SJCRH30 (cell line): ENCODE data around the gene MAN2A1. TPM values are rescaled to one million over a fixed set of nuclear protein-coding genes. Genes with fewer than 3 reads are reported as not detected.
"Not testable (repeated sequence)": the region's sequence is repeated elsewhere in the genome, so short reads cannot be mapped to it uniquely, and the experiment has no call there.

Source experiments
- DNase-seq, 2 experiments: peaks; one replicate each; pipeline ENCODE4 v3.0.0-alpha.2; 2015 to 2020
- H3K27ac ChIP-seq: fragments of 250-450 bp; sonication (Bioruptor Pico); 2 replicates; pipeline ENCODE4 v1.5.1; 2020; ENCODE audit warnings: mild to moderate bottlenecking, moderate library complexity
- H3K27me3 ChIP-seq: fragments of 250-450 bp; sonication (Bioruptor Pico); 2 replicates; pipeline ENCODE4 v1.5.1; 2020; ENCODE audit warnings: mild to moderate bottlenecking, moderate library complexity
- H3K36me3 ChIP-seq: fragments of 250-450 bp; sonication (Bioruptor Pico); 2 replicates; pipeline ENCODE4 v1.5.1; 2020; ENCODE audit warnings: mild to moderate bottlenecking, moderate library complexity
- H3K4me1 ChIP-seq: fragments of 250-450 bp; sonication (Bioruptor Pico); 2 replicates; pipeline ENCODE4 v1.5.1; 2020; ENCODE audit warnings: mild to moderate bottlenecking, moderate library complexity
- H3K4me3 ChIP-seq: fragments of 250-450 bp; sonication (Bioruptor Pico); 2 replicates; pipeline ENCODE4 v1.5.1; 2020; ENCODE audit warnings: mild to moderate bottlenecking, moderate library complexity
- H3K9me3 ChIP-seq: fragments of 250-450 bp; sonication (Bioruptor Pico); replicated peaks from 2 replicates; pipeline ENCODE4 v1.5.1; 2020; ENCODE audit warnings: mild to moderate bottlenecking, moderate library complexity
- total RNA-seq: library from RNA; depleted of rRNA; stranded (reverse); fragments of >200 nt; shearing (Covaris generic); gene quantifications from 2 replicates; pipeline ENCODE4 v1.2.3, GENCODE V29; 2014

Gene MAN2A1
- total RNA-seq, 1 experiment from 2014 or later: 45.8 TPM

DNA sequence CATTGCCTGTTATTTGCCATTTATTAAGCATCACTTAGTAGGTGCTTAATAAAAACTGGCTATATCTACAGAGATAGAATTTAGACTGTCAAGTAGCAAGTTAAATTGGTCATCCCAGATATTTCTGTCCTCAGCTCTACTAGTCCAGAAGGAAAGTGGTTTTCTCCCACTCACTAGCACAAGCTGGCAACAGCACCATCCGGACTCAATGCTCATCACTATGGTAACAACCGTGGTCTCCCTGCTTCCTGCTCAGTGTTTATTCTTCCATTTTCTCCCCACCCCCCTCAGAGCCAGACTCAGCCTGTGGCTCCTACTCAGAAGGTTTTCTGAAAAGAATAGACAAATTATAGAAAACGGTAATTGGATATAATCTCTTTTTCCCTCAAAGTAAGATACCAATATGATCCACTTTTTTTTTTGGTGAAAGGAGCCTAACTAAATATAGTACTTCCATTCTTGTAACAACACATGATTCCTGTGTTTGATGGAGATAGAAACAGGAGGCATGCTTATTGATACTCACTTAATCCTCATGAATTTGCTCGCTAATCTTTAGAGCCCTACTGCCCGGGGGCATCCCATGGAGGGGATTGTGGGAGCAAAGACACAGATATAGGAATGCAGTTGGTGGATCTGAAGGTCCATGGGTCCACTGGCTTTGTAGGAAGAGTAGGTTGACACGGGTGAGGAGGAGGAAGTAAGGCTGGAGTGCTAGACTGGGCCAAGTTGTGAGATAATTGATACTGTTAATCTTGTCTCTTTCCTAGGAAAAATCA is 191.4 kb downstream of the MAN2A1 start:
- no peaks in the 10 kb centered on the region for H3K9me3 ChIP-seq
- no peak overlapping the region for H3K4me3 ChIP-seq
- no peaks in the 10 kb centered on the region for H3K36me3 ChIP-seq
- H3K27ac ChIP-seq: peak overlapping the region; percentile 7
- H3K27me3 ChIP-seq: no peaks in the 10 kb centered on the region
- peaks cover 28% of the 10 kb centered on the region for H3K4me1 ChIP-seq
- peak; percentile 64 to 78 for DNase-seq

DNA sequence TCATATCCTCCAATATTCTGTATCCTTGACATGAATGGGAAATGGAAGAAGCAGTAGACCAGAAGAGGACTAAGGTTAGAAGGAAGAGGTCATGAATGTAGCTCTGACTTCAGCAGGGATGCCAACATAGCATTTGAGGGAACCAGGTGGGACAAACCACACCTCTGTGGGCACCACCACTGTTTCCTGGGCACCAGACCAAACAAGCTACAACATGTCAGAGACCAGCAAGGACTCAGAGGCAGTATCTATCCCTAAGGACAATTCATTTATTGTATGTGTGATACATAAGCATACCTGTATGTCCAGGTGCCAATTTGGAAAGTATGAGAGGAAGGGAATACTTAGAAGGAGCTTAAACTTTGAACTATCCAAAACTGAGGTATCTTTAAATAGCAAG is 192.8 kb downstream of the MAN2A1 start:
- H3K27me3 ChIP-seq: no peaks in the 10 kb centered on the region
- H3K36me3 ChIP-seq: no peaks in the 10 kb centered on the region

DNA sequence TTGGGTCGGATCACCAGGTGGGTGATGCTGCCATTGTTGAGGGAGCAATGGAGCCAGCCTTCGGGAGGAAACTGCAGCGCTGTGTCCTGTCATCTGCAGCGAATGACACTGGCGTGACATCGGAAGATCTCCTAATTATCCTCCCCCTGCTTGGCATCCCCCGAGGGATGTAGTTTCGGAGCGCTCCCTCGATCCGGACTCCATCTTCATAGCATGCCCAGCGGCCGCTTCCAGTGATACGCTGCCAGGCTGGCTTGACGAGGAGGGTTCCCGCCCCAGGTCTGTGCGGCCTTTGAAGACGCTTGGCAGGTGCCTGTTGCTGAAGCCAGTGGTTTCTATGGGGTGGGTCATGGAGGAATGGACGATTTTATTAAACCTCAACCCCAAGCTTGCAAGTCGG is 194.9 kb downstream of the MAN2A1 start:
- no peak for DNase-seq
- Histone ChIP-seq H3K36me3 (no peaks in the 10 kb centered on the region), H3K4me3 (no peak overlapping the region)

More for the DNA sequence above, 192.8 kb downstream of the MAN2A1 start:
- H3K27ac ChIP-seq: no peak overlapping the region
- DNase-seq: no peak
- peaks cover 26% of the 10 kb centered on the region for H3K4me1 ChIP-seq
- no peak overlapping the region for H3K4me3 ChIP-seq
- no peaks in the 10 kb centered on the region for H3K9me3 ChIP-seq

DNA sequence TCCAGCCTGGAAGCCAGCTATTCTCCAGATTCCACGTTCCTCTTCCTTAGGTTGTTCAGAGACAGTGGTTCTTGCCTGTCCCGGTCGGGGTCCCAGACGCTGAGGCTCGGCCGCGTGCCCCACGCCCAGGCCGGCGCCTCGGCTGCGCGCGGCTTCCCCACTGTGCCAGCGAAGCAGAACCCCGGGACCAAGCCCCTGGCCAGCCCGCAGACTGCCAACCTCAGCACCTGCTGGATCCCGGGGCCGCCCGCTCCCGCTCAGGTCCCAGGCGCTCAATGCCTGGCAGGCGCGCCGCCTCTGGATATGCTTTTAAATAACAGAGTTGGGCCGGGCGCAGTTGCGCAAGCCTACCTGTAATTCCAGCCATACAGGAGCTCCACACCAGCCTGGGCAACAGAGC is 195.5 kb downstream of the MAN2A1 start:
- Histone ChIP-seq H3K36me3 (no peaks in the 10 kb centered on the region), H3K4me1 (peaks cover 10% of the 10 kb centered on the region), H3K4me3 (no peak overlapping the region), H3K27ac (no peak overlapping the region), H3K9me3 (no peaks in the 10 kb centered on the region), H3K27me3 (no peaks in the 10 kb centered on the region)
- DNase-seq: no peak

More for the DNA sequence above, 194.9 kb downstream of the MAN2A1 start:
- Histone ChIP-seq H3K4me1 (peaks cover 11% of the 10 kb centered on the region), H3K27ac (no peak overlapping the region), H3K9me3 (no peaks in the 10 kb centered on the region), H3K27me3 (no peaks in the 10 kb centered on the region)

DNA sequence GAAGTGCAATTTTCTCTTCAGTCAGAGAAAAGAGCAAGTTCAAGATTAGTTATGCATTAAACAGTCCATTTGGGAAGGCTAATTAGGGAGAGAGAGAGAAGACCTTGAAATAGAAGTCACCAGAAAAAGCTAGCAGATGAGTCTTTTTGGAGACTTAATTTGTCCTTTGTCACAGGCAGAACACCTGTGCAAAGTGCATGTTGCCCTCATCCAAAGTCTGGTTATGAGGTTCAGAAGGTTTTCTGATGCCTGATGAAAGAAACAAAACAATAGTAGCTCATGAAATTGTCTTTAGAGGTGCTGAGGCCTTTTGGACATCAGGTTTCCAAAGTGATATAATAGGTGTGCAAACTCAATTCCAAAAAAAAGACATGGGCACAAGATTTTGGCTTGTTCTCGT is 199.3 kb downstream of the MAN2A1 start:
- H3K4me3 ChIP-seq: no peak overlapping the region
- H3K27me3 ChIP-seq: no peaks in the 10 kb centered on the region
- H3K36me3 ChIP-seq: no peaks in the 10 kb centered on the region
- DNase-seq: no peak
- no peak overlapping the region for H3K27ac ChIP-seq
- H3K9me3 ChIP-seq: no peaks in the 10 kb centered on the region
- no peaks in the 10 kb centered on the region for H3K4me1 ChIP-seq

DNA sequence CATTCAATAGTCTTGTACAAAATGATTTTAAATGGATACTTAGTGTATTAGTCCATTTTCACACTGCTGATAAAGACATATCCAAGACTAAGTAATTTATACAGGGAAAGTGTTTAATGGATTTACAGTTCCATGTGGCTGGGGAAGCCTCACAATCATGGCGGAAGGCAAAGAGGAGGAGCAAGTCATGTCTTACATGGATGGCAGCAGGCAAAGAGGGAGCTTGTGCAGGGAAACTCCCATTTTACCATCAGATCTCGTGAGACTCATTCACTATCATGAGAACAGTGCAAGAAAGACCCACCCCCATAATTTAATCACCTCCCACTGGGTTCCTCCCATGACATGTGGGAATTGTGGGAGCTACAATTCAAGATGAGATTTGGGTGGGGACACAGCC is 203.5 kb downstream of the MAN2A1 start:
- not testable (repeated sequence) for H3K4me1 ChIP-seq, DNase-seq, H3K27me3 ChIP-seq, H3K27ac ChIP-seq, H3K36me3 ChIP-seq, H3K9me3 ChIP-seq, H3K4me3 ChIP-seq

DNA sequence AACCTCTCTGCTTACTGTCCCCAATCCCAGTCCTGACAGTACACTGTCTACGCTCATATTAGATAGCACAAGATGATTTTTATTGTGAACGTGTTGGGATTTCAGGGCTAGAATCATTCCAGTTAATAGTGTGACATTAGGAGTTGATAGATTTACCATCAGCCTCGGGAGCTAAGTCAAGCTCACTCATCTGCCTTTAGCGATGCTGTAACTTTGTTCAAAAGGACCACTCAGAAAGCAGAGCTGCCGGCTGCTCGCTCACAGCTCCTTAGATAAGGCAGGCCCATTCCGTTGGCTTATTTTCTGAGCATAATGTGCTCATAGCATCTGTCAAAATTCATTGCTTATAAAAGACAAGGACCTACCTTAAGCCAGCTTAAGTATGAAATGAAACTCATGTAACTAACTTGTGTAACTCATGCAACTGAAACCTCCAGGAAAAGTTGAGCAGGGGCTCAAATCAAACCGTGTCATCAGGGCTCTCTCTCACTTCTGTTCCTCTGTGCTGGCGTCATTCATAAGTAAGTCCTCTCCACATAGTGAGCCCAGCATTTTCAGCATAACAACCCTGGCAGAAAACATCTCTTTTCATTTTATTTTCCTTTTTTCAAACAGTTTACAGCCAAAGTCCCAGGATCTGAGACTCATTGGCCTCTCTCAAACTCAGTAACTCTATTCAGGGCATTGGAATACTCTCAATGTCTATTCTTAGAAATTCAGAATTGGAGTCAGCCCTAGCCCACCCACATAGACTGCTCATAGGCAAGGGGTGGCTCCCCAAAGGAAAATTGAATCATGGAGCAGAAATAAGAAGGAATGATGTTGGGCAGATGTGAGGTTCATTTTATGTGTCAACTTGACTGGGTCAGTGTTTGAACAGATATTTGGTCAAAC is 208.8 kb downstream of the MAN2A1 start:
- H3K36me3 ChIP-seq: no peaks in the 10 kb centered on the region
- H3K27ac ChIP-seq: peak overlapping the region; percentile 6; the same call in 1 of the 2 replicates
- H3K4me3 ChIP-seq: peak overlapping the region; percentile 22
- no peaks in the 10 kb centered on the region for H3K27me3 ChIP-seq
- H3K4me1 ChIP-seq: peaks cover 14% of the 10 kb centered on the region
- DNase-seq: no peak
- H3K9me3 ChIP-seq: no peaks in the 10 kb centered on the region

DNA sequence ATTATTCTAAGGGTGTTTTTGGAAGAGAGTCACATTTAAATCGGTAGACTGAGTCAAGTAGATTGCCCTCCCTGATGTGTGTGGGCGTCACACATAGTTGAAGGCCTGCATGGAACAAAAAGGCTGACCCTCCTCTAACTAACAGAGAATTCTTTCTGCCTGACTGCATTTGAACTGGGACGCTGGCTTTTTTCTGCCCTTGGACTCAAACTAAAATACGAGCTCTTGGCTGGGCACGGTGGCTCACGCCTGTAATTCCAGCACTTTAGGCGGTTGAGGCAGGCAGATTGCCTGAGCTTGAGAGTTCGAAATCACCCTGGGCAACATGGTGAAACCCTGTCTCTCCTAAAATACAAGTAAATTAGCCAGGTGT is 209.4 kb downstream of the MAN2A1 start:
- H3K4me3 ChIP-seq: no peak overlapping the region
- no peak for DNase-seq

DNA sequence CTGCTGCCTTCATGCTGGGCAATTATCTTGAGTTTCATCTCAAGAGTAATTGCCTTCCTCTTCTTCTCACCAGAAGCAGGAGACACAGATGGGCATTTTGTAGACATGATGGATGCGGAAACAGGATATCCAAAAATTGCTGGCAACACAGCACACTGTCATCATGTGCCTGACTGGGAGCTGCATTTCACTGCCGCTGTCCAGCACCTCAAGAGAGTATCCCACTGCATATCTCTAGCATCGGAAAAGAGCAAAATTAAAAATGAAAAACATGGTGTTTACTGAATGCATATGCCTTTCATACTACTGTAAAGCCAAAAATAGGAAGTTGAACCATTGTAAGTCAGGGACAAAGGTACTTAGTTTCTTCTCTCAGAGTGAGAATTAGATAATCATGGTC is 210.7 kb downstream of the MAN2A1 start:
- no peak for DNase-seq
- H3K4me1 ChIP-seq: peaks cover 16% of the 10 kb centered on the region
- H3K27me3 ChIP-seq: no peaks in the 10 kb centered on the region
- no peak overlapping the region for H3K27ac ChIP-seq
- no peaks in the 10 kb centered on the region for H3K36me3 ChIP-seq
- no peaks in the 10 kb centered on the region for H3K9me3 ChIP-seq
- H3K4me3 ChIP-seq: no peak overlapping the region

More for the DNA sequence above, 209.4 kb downstream of the MAN2A1 start:
- H3K4me1 ChIP-seq: peaks cover 14% of the 10 kb centered on the region
- H3K27me3 ChIP-seq: no peaks in the 10 kb centered on the region
- no peak overlapping the region for H3K27ac ChIP-seq
- no peaks in the 10 kb centered on the region for H3K36me3 ChIP-seq
- H3K9me3 ChIP-seq: no peaks in the 10 kb centered on the region

DNA sequence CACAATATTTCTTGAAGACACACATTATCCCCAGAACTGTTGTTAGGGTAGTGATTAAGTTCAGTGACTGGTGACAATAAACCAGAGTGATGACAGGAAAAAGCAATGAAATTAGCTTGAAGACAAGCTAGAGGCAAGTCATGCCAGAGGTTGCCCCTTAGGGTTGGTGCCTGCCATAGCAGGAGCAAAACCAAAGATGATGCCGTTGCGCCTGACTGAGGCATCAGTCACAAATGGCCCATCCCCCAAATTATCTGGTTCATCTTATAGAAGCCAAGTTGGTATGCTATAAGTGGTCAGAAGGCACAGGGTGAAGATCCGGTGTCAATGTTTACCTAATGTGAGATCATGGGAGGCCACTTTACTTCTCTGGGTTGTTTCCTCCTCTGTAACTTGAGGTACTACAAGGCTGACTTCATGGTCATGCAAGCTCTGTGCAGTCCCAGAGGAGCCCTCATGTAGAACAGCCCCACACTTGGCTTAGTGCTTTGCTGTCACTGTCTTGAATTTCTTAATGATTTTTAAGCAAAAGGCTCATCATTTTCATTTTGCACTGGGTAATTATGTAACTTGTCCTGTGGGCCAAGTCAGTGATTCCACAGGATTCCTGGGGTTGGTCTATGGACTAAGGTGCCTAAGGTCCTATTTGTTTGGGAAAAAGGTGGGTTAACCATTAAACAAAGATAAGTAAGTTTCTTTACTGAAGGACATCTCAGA is 211.3 kb downstream of the MAN2A1 start:
- no peak overlapping the region for H3K4me3 ChIP-seq
- no peaks in the 10 kb centered on the region for H3K36me3 ChIP-seq
- DNase-seq: peak in 1 of 2 experiments; percentile 44
- no peaks in the 10 kb centered on the region for H3K27me3 ChIP-seq
- H3K27ac ChIP-seq: no peak overlapping the region
- peaks cover 22% of the 10 kb centered on the region for H3K4me1 ChIP-seq
- H3K9me3 ChIP-seq: no peaks in the 10 kb centered on the region

DNA sequence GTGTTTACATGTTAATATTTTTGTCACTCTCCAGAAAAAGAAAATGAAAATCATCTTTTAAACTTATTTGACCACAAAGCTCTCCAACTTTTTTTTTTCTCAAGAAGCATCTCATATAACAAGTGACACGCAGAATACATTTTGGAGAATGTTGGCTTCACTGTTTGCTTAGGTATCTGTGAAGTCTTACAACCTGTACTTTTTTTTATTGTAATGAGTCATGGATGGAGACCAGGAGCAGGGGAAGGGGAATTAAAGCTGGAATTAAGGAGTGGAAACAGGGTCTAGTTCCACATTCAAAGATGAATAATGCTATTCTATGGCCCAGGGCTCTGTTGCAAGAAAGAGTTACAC is 211.9 kb downstream of the MAN2A1 start:
- no peak overlapping the region for H3K27ac ChIP-seq
- DNase-seq: no peak
- peaks cover 28% of the 10 kb centered on the region for H3K4me1 ChIP-seq
- no peak overlapping the region for H3K4me3 ChIP-seq
- H3K36me3 ChIP-seq: no peaks in the 10 kb centered on the region
- no peaks in the 10 kb centered on the region for H3K9me3 ChIP-seq
- H3K27me3 ChIP-seq: no peaks in the 10 kb centered on the region

DNA sequence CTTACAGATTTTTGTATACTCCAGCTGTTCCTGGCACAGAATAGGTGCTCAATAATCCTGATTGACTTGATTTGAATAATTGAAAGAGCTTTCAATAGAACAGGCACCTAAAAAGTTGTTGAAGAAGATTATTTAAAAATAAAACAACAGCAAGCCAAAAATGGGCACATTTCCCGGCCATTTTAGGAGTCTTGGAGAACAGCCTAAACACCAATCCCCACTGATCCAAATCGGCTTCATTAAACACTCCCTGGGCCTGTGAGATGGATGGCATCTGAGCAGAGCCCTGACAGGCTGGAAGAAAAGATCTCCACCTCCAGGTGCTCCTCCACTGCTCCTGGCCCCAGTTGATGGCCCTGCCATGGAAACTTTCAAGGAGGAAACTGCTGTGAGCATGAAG is 213.3 kb downstream of the MAN2A1 start:
- H3K4me3 ChIP-seq: no peak overlapping the region
- peaks cover 42% of the 10 kb centered on the region for H3K4me1 ChIP-seq
- no peak overlapping the region for H3K27ac ChIP-seq
- no peaks in the 10 kb centered on the region for H3K9me3 ChIP-seq
- no peak for DNase-seq
- no peaks in the 10 kb centered on the region for H3K27me3 ChIP-seq
- H3K36me3 ChIP-seq: no peaks in the 10 kb centered on the region

DNA sequence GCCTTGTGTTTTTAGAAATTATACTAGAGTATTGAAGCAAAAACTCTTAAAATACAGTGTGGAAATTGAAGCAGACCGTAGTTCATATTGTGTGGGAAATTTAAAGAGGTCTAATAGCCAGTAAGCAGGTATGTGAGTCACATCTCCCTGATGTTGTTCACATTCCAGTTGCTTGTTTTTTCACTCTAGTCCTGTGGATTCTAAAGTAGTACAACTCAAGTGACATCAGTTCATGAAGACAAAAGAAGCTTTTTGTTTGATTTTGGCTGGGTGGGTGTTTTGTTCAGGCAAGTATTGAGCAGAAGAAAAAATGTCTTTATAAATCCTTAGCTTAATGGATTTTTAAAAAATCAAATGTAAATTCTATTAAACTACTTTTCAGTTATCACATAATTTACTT is 216.2 kb downstream of the MAN2A1 start:
- Histone ChIP-seq H3K9me3 (no peaks in the 10 kb centered on the region), H3K36me3 (no peaks in the 10 kb centered on the region), H3K27me3 (no peaks in the 10 kb centered on the region), H3K4me1 (peaks cover 52% of the 10 kb centered on the region), H3K4me3 (no peak overlapping the region), H3K27ac (no peak overlapping the region; the same call in 1 of the 2 replicates)
- peak in 1 of 2 experiments; percentile 39 for DNase-seq

DNA sequence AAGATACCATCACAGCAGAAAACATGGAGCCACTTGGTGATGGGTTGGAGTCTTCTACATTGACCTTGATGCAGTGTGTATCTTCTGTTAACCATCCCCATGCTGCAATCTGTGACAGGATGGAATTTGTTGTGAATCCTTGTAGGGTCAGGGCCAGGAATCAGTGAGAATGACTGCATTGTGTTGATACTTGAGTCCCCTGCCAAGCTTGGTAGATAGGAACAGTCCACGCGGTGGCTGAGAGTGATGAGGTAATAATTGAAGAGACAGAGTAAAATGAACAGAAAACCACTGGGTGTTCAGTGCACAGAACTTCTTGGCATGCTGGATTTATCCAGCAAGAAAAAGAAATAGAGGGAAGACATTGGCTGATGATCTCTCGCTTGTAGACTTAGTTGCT is 217.5 kb downstream of the MAN2A1 start:
- Histone ChIP-seq H3K4me3 (no peak overlapping the region), H3K27me3 (no peaks in the 10 kb centered on the region)

DNA sequence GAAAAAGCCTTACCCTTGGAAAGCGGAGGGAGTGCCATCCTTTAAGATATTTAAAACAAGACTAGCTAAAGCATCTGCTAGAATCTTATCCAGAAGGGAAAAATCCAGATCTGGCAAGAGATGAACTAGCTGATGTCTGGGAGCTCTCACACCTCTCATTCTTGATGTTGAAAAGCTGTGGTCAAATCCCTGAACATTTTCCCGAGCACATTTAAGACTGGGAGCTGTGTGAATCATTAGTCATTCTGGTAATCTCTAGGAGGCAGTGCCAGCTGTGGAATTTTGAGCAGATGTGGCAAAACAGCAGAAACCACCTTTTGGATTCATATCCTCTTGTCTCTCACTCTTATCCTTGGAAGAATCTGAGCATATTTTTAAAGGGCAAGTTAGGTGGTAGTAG is 218.0 kb downstream of the MAN2A1 start:
- Histone ChIP-seq H3K4me1 (peaks cover 59% of the 10 kb centered on the region), H3K36me3 (no peaks in the 10 kb centered on the region), H3K27me3 (no peaks in the 10 kb centered on the region), H3K9me3 (no peaks in the 10 kb centered on the region), H3K27ac (peak overlapping the region; percentile 58), H3K4me3 (no peak overlapping the region)
- peak; percentile 64 to 81 for DNase-seq

More for the DNA sequence above, 217.5 kb downstream of the MAN2A1 start:
- Histone ChIP-seq H3K36me3 (no peaks in the 10 kb centered on the region), H3K4me1 (peaks cover 53% of the 10 kb centered on the region), H3K27ac (peak overlapping the region; percentile 58), H3K9me3 (no peaks in the 10 kb centered on the region)
- peak; percentile 29 to 40 for DNase-seq
